GM21576 (cell line): ENCODE results near the gene DEPDC1.
"Not testable (repeated sequence)": the region's sequence is repeated elsewhere in the genome, so short reads cannot be mapped to it uniquely, and the experiment has no call there.

Source experiments
- ATAC-seq: cut with Tn5 transposase; IDR thresholded peaks from one replicate; pipeline ENCODE4 v1.9.1; 2021; ENCODE audit warnings: mild to moderate bottlenecking, moderate library complexity; ENCODE audit not compliant: unreplicated experiment

The DEPDC1 gene

GRCh38 chr1:68476626-68477025, 20.3 kb downstream of the DEPDC1 start:
- not testable (repeated sequence) for ATAC-seq

GRCh38 chr1:68473060-68473459, 23.8 kb downstream of the DEPDC1 start:
- no peak for ATAC-seq

- no peak for ATAC-seq
Observed at GRCh38 chr1:68470388-68470970, 26.4 kb downstream of the DEPDC1 start.

- ATAC-seq = no peak
Observed at GRCh38 chr1:68464891-68465290, 32.0 kb downstream of the DEPDC1 start.

- ATAC-seq = no peak
Observed at GRCh38 chr1:68460935-68461334, 35.9 kb downstream of the DEPDC1 start.

- ATAC-seq = no peak
Observed at GRCh38 chr1:68459796-68460195, 37.1 kb downstream of the DEPDC1 start.

- ATAC-seq = no peak
Observed at GRCh38 chr1:68459091-68459490, 37.8 kb downstream of the DEPDC1 start.

- ATAC-seq = no peak
Observed at GRCh38 chr1:68456202-68456601, 40.7 kb downstream of the DEPDC1 start.

GRCh38 chr1:68454534-68454933, 42.3 kb downstream of the DEPDC1 start:
- no peak for ATAC-seq

GRCh38 chr1:68453060-68453670, 43.7 kb downstream of the DEPDC1 start:
- ATAC-seq = no peak

GRCh38 chr1:68449901-68450300, 47.0 kb downstream of the DEPDC1 start, which contains the start of gene RPE65:
Gene RPE65 (minus strand): TSS chr1:68449954. CDS start chr1:68449905, 49 bp downstream.
- ATAC-seq = no peak

- ATAC-seq = no peak
Observed at GRCh38 chr1:68448365-68448764, 48.5 kb downstream of the DEPDC1 start.

- ATAC-seq = no peak
Observed at GRCh38 chr1:68445709-68446108, 51.2 kb downstream of the DEPDC1 start.

GRCh38 chr1:68442822-68443556, 53.9 kb downstream of the DEPDC1 start:
- ATAC-seq = peak; percentile 87

GRCh38 chr1:68442006-68442405, 54.9 kb downstream of the DEPDC1 start:
- no peak for ATAC-seq

GRCh38 chr1:68438310-68438709, 58.6 kb downstream of the DEPDC1 start:
- peak; percentile 42 for ATAC-seq

- ATAC-seq = no peak
Observed at GRCh38 chr1:68433395-68433794, 63.5 kb downstream of the DEPDC1 start.

- ATAC-seq = no peak
Observed at GRCh38 chr1:68431076-68431475, 65.8 kb downstream of the DEPDC1 start.

GRCh38 chr1:68429233-68429808, 67.6 kb downstream of the DEPDC1 start:
- no peak for ATAC-seq

GRCh38 chr1:68426594-68426993, 70.3 kb downstream of the DEPDC1 start:
- ATAC-seq = no peak
